Gastrocnemius medialis (tissue), 4 donors: ENCODE results near the gene BCAN.

Experiments used
- CTCF ChIP-seq, 5 experiments: fragments of 450-650 bp in 3 of 5; fragments of 200-600 bp in 2 of 5; sonication (generic) in 2 of 5; IDR thresholded peaks in 4 of 5; conservative IDR thresholded peaks in 1 of 5; 1 replicate in 4 of 5; 2 replicates in 1 of 5; pipeline ENCODE4 v1.5.1; 2016 to 2019; ENCODE audit warnings: antibody characterized with exemption in 5 of 5, mild to moderate bottlenecking in 3 of 5, moderate library complexity in 3 of 5
- POLR2A ChIP-seq, 2 donors: fragments of 450-650 bp; IDR thresholded peaks; one replicate each; pipeline ENCODE4 v1.6.1; 2017; ENCODE audit warnings: antibody characterized with exemption in 2 of 2, mild to moderate bottlenecking in 2 of 2, moderate library complexity in 2 of 2

- TF ChIP-seq CTCF (IDR thresholded peaks at IDR 0.05 in 4 of 5, conservative IDR thresholded peaks at IDR 0.05 in 1 of 5) (no peak), POLR2A (IDR thresholded peaks at IDR 0.05) (no peak)
Measured at GRCh38 chr1:156709031-156709430, 67.1 kb downstream of the BCAN start.
